Measurements from ENCODE around the gene KCNIP2.

The KCNIP2 gene

DNA sequence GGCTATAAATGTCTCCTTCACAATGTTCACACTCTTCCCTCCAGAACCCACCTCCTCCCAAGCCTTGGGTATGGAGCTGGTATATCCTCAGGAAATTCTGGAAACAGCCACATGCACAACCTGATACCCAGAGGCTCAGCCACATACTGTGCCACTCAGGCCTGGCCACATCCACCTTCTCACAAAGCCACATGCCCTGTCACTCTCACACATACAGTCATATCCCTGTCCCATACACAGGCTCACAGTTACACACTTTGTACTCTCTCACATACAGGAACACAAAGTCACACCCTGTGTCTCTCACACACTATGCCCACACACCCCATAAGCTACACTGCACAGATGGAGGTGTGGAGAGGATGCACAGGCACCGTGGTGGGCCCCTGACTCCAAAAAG is 10.1 kb downstream of the KCNIP2 start:
- TF ChIP-seq, protein P1, sequence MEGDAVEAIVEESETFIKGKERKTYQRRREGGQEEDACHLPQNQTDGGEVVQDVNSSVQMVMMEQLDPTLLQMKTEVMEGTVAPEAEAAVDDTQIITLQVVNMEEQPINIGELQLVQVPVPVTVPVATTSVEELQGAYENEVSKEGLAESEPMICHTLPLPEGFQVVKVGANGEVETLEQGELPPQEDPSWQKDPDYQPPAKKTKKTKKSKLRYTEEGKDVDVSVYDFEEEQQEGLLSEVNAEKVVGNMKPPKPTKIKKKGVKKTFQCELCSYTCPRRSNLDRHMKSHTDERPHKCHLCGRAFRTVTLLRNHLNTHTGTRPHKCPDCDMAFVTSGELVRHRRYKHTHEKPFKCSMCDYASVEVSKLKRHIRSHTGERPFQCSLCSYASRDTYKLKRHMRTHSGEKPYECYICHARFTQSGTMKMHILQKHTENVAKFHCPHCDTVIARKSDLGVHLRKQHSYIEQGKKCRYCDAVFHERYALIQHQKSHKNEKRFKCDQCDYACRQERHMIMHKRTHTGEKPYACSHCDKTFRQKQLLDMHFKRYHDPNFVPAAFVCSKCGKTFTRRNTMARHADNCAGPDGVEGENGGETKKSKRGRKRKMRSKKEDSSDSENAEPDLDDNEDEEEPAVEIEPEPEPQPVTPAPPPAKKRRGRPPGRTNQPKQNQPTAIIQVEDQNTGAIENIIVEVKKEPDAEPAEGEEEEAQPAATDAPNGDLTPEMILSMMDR (IDR thresholded peaks at IDR 0.05; ENCODE audit: insufficient read depth, missing control alignments): no peak
- FAIRE-seq (no peak), DNase-seq (ENCODE audit: insufficient read length, low spot score) (no peak)

DNA sequence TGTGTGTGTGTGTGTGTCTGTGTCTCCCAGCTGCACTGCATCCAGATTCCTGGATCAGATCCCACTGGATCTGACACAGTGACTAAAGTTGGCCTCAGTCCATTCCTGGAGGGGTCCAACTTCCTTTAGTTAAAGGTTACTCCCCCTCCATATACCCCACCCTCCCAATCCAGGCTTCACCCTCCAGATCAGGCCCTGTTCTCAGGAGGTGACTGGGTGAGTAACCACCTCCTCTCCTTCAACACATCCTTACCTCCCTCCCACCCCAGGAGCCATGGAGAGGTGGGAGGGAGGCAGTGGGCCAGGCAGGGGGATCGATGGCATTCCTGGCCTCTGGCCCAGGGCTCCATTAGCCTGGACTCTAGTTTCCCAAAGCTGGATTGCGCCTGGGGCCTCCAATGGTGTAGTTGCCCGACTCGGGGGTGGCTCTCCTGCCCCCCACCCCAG is 11.3 kb downstream of the KCNIP2 start:
- DNase-seq (ENCODE audit: insufficient read length, low spot score) (no peak), FAIRE-seq (no peak)
- TF ChIP-seq, protein P1 (IDR thresholded peaks at IDR 0.05; ENCODE audit: insufficient read depth, missing control alignments): no peak

DNA sequence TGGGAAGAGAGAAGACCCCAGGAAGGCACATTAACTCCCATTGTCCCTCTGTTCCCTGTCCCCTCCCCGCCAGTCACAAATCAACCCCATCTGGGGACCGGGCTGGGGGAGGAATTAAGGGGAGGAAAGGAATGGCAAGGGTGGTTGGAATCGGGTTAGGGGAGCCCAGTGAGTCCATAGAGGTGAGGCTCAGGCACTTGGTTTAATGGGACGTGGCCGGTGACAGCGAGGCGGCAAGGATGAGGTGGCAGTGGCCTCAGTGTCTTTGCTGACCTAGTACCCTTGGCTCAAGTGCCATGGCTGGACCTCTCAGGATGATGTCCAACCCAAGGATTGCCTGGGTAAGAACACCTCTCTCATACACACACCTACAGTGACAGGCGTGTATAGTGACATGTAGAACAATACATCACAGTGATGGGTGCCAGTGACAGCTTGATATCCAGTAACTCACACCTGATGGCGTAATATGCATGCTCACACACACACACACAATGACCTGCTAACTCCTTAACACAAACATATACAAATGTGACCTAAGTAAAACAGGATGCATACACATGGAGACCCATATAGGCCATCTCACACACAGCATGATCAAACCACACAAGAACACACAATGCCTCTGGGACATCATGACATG is 12.3 kb downstream of the KCNIP2 start:
- no peak for FAIRE-seq
- no peak for DNase-seq (ENCODE audit: insufficient read length, low spot score)
- TF ChIP-seq, protein P1 (IDR thresholded peaks at IDR 0.05; ENCODE audit: insufficient read depth, missing control alignments): no peak

DNA sequence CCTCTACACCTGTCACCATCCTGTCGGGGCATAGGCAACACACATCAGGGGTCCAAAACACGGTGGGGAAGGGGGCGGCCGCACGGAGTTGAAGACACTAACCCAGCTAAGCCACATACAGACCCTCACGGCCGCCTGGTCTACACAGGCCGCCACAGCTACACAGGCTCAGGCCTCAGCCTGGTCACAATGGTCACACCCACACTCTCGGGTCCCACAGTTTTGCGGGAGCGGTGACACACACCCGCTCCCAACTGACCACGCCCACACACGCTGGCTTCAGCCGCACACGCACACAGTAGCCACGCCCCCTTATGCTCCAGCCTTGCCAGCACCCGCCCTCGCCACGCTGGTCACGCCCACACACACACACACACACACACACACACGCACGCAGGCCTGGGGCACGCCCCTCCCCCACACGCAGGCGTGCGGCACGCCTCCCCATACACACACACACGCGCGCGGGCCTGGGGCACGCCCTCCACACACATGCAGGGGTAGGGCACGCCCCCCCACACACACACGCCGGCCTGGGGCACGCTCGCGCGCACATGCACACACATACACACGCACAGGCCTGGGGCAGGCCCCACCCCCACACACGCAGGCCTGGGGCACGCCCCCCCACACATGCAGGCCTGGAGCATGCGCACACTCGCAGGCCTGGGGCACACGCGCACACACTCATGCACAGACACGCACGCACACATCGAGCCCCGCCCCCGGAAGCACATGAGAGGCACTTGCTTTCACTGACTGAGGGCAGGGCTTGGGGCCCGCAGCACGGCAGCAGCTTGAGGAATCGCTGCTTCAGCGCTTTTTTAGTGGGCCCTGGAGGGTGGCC is 13.1 kb downstream of the KCNIP2 start:
- no peak for FAIRE-seq
- peak; percentile 94 for DNase-seq (ENCODE audit: insufficient read length, low spot score)
- TF ChIP-seq, protein P1 (IDR thresholded peaks at IDR 0.05; ENCODE audit: insufficient read depth, missing control alignments): no peak

DNA sequence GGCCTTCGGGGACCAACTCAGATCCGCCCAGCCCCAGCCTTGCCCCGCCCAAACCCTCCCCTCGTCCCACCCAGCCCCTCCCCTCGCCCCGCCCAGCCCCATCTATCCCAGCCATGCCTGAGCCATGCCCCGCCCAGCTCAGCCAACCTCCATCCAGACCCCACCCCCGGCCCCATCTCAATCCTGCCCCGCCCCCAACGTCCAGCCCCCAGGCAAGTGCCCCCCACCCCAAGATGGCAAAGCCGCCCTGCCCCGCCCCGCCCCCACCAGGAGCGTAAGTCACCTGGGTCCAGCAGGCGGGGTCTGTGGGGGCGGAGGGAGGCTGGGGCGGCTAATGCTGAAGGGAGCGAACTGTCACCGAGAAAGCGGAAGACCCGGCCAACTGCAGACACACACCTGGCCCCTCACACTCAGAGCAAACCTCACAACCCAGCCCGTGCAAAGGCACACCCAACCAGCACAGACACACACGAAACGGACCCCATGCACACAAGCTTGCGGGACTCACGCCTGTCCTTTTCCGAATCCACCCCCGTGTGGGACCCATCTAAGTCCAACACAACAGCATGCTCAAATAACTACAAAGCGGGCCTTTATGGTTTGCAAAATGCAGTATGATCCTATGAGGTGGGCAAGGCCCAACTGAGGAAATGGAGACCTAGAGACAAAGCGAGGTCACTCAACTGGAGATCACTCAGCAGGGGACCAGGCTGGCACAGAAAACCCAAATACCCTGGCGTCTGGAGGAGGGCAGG is 13.9 kb downstream of the KCNIP2 start:
- FAIRE-seq: no peak
- TF ChIP-seq, protein P1 (IDR thresholded peaks at IDR 0.05; ENCODE audit: insufficient read depth, missing control alignments): no peak
- peak; percentile 84 for DNase-seq (ENCODE audit: insufficient read length, low spot score)

DNA sequence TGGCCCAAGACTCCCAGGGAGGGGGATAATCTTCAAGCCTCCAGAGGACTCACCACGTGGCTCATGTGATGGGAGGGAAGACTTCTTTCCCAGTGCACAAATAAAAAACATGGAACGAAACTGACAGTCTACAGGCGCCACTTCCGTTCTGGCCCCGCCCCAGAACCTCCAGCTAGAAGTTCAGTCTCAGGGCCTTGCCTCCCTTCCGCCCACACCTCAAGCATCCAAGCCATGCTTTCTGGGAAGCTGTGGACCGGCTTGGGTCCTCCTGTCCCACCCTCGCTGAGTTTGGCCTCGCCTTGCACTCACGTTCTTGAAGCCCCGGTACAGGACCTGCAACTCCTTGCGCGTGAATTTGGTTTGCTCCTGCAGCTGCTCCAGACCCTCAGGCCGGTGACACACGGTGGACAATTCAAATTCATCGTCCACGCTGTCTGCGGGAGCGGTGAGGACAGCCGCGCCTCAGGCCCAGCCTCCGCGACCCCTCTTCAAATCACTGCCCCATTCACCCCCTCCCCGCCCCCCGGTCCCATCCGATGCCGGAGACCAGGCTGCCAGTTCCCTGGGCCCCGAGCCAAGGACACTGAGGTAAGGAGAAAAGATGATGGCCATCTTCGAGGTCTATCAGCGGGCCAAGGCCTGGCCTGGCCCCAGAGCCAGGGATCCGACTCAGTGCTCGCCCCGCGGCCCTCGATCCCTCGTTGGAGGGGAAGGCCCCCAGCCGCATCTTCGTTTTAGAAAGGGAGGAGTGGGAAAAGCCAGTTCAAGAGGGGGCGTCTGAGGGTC is 14.6 kb downstream of the KCNIP2 start:
- FAIRE-seq (no peak), DNase-seq (ENCODE audit: insufficient read length, low spot score) (no peak)
- TF ChIP-seq, protein P1 (IDR thresholded peaks at IDR 0.05; ENCODE audit: insufficient read depth, missing control alignments): no peak

All from D721Med (cell line).